ENCODE data around the gene KRT3. TPM values are rescaled to one million over a fixed set of nuclear protein-coding genes. Genes with fewer than 3 reads are reported as not detected.

Gene KRT3
- total RNA-seq, 1 experiment from 2014 or later: not detected

DNA sequence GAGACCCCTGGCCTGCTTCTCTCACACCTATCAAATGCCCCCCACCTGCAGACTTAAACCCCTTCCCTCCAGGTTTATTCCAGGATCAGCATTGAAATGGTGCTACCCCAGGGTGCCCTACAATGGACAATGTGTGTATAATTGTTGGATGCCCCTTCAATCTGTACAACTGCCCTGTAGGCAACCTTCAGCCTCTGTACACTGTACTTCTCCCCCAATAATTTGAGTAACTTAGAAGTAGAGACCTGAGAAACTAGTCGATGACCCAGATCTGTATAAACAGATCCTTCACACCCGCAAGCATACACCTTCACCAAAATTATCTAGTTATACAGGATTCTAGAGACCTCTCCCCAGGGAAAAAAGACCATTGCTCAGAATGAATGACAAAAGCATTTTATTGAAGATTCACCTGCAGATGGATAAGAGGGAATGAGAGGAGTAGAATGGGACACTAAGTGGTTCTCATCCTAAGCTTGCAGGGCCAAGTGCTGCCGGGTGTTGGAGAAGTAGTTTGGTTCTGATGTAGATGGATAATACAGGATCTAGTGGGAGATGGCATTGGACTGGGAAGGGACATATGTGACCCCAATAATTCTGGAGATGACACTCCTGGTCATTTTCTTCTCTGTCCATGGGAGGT lies 10.4 kb upstream of the KRT3 start:
- in situ Hi-C loops (cut with HindIII; ENCODE audit: low pct_unique_long_range_greater_than_20kb, low sequenced_read_pairs) (no loop called here), intact Hi-C loops (cut with micrococcal nuclease; ENCODE audit: unreplicated experiment) (no loop called here)
- peaks cover 6% of the 10 kb centered on the region; the same call in 1 of the 2 replicates for H3K27me3 ChIP-seq (ENCODE audit: control insufficient read depth, insufficient read depth, low read length)
- no TSS peak for BruUV-seq (replicated peaks)
- H3K27ac ChIP-seq (ENCODE audit: low read length): no peak overlapping the region
- DNase-seq (ENCODE audit: low read depth, low spot score): no peak
- TF ChIP-seq TCF7L2 (IDR thresholded peaks at IDR 0.05; ENCODE audit: low read depth, low read length) (no peak), POLR2AphosphoS5 (IDR thresholded peaks at IDR 0.05; ENCODE audit: low read depth, low read length) (no peak), SIN3A (IDR thresholded peaks at IDR 0.05; ENCODE audit: borderline replicate concordance, insufficient read depth, low read depth, low read length) (no peak)
- TF ChIP-seq, protein P1, sequence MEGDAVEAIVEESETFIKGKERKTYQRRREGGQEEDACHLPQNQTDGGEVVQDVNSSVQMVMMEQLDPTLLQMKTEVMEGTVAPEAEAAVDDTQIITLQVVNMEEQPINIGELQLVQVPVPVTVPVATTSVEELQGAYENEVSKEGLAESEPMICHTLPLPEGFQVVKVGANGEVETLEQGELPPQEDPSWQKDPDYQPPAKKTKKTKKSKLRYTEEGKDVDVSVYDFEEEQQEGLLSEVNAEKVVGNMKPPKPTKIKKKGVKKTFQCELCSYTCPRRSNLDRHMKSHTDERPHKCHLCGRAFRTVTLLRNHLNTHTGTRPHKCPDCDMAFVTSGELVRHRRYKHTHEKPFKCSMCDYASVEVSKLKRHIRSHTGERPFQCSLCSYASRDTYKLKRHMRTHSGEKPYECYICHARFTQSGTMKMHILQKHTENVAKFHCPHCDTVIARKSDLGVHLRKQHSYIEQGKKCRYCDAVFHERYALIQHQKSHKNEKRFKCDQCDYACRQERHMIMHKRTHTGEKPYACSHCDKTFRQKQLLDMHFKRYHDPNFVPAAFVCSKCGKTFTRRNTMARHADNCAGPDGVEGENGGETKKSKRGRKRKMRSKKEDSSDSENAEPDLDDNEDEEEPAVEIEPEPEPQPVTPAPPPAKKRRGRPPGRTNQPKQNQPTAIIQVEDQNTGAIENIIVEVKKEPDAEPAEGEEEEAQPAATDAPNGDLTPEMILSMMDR (IDR thresholded peaks at IDR 0.05): no peak
- TF ChIP-seq, protein P2, sequence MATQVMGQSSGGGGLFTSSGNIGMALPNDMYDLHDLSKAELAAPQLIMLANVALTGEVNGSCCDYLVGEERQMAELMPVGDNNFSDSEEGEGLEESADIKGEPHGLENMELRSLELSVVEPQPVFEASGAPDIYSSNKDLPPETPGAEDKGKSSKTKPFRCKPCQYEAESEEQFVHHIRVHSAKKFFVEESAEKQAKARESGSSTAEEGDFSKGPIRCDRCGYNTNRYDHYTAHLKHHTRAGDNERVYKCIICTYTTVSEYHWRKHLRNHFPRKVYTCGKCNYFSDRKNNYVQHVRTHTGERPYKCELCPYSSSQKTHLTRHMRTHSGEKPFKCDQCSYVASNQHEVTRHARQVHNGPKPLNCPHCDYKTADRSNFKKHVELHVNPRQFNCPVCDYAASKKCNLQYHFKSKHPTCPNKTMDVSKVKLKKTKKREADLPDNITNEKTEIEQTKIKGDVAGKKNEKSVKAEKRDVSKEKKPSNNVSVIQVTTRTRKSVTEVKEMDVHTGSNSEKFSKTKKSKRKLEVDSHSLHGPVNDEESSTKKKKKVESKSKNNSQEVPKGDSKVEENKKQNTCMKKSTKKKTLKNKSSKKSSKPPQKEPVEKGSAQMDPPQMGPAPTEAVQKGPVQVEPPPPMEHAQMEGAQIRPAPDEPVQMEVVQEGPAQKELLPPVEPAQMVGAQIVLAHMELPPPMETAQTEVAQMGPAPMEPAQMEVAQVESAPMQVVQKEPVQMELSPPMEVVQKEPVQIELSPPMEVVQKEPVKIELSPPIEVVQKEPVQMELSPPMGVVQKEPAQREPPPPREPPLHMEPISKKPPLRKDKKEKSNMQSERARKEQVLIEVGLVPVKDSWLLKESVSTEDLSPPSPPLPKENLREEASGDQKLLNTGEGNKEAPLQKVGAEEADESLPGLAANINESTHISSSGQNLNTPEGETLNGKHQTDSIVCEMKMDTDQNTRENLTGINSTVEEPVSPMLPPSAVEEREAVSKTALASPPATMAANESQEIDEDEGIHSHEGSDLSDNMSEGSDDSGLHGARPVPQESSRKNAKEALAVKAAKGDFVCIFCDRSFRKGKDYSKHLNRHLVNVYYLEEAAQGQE (IDR thresholded peaks at IDR 0.05; ENCODE audit: insufficient read depth in 1 of 2, low read depth in 2 of 2, low read length in 1 of 2): no peak
- CTCF ChIA-PET: no interaction called here
- no peak for ATAC-seq
- H3K4me3 ChIP-seq (ENCODE audit: low read depth in 2 of 2, low read length in 2 of 2): no peak overlapping the region
- no peaks in the 10 kb centered on the region for H3K9me3 ChIP-seq (ENCODE audit: control insufficient read depth, insufficient read depth, low read depth, low read length)
- POLR2A ChIA-PET: no interaction called here
- H3K4me1 ChIP-seq (ENCODE audit: control insufficient read depth, insufficient read depth, low read length): no peaks in the 10 kb centered on the region
- H3K36me3 ChIP-seq (ENCODE audit: control insufficient read depth, insufficient read depth, low read length): no peaks in the 10 kb centered on the region

DNA sequence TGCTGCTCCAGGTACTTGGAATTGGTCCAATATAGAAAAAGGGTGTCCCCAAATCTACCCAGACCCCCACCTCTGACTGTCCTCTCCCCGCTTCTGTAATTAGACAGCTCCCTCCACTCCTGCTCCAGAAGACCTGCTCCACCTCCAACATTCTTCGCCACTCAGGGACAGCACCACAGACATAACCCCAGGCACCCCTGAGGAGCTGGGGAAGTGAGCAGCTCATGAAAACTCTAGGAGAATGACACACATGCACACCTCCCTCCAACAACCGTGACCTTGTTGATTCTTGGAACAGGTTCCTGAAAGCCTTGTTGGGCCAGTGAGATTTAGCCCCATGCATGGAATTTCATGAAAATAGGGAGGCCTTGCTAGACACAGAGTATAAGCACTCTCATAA lies 9.8 kb upstream of the KRT3 start:
- in situ Hi-C loops (cut with HindIII; ENCODE audit: low pct_unique_long_range_greater_than_20kb, low sequenced_read_pairs) (no loop called here), intact Hi-C loops (cut with micrococcal nuclease; ENCODE audit: unreplicated experiment) (no loop called here)
- ATAC-seq (no peak), DNase-seq (ENCODE audit: low read depth, low spot score) (no peak)
- BruUV-seq (replicated peaks): no TSS peak
- H3K9me3 ChIP-seq (ENCODE audit: control insufficient read depth, insufficient read depth, low read depth, low read length): no peaks in the 10 kb centered on the region
- no peak overlapping the region for H3K4me3 ChIP-seq (ENCODE audit: low read depth in 2 of 2, low read length in 2 of 2)
- POLR2A ChIA-PET: no interaction called here
- TF ChIP-seq, protein P2 (IDR thresholded peaks at IDR 0.05; ENCODE audit: insufficient read depth in 1 of 2, low read depth in 2 of 2, low read length in 1 of 2): no peak
- TF ChIP-seq POLR2AphosphoS5 (IDR thresholded peaks at IDR 0.05; ENCODE audit: low read depth, low read length): no peak
- TF ChIP-seq TCF7L2 (IDR thresholded peaks at IDR 0.05; ENCODE audit: low read depth, low read length): no peak
- no peak for TF ChIP-seq SIN3A (IDR thresholded peaks at IDR 0.05; ENCODE audit: borderline replicate concordance, insufficient read depth, low read depth, low read length)
- TF ChIP-seq, protein P1 (IDR thresholded peaks at IDR 0.05): no peak
- CTCF ChIA-PET: no interaction called here
- peaks cover 4% of the 10 kb centered on the region; the same call in 1 of the 2 replicates for H3K27me3 ChIP-seq (ENCODE audit: control insufficient read depth, insufficient read depth, low read length)
- no peaks in the 10 kb centered on the region for H3K4me1 ChIP-seq (ENCODE audit: control insufficient read depth, insufficient read depth, low read length)
- H3K27ac ChIP-seq (ENCODE audit: low read length): no peak overlapping the region
- no peaks in the 10 kb centered on the region for H3K36me3 ChIP-seq (ENCODE audit: control insufficient read depth, insufficient read depth, low read length)

All from Panc1 (cell line).